ENCODE results near the gene DGKB.

DGKB gene

DNA sequence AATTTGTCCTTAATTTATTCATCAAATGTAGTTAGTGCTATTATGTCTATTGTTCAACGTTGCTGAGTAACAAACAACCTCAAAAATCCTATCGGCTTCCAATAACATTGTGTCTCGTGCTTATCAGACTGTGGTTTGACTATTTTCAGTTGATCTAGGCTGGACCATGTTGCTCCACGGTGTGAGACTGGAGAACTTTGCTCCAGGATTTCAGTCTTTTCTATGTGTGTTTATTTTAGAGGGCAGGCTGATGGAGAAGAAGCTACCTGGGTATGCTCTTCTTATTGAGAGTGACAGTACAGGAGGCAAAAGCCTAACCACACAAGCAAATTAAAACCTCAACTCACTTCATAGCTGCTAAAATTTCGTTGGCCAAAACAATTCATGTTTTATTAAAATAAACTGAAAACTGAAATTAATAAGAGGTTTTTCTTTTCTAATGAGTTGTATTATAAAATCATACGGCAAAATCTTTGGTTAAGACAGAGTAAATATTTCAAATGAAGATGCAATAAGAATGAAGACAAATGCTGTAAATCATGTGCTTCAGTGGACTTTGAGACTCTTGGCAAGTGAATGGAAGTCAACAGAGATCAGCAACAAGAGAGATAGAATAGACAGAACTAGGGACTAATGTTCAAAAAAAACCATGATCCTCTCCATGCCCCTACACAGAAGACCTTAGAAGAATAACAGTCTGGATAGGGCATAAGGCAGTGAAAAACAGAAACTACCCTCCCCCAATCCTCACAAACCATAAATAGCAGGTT, 495.1 kb downstream of the DGKB start:
- H3K36me3 Mint-ChIP-seq (ENCODE audit: insufficient read depth): no peaks in the 10 kb centered on the region
- no peak overlapping the region for H3K4me3 Mint-ChIP-seq
- H3K4me1 Mint-ChIP-seq (ENCODE audit: low read depth in 2 of 2): no peaks in the 10 kb centered on the region
- no peak overlapping the region for H3K27ac Mint-ChIP-seq
- ATAC-seq (replicated peaks) (no peak), DNase-seq (no peak)
- H3K9me3 Mint-ChIP-seq: no peaks in the 10 kb centered on the region
- no peaks in the 10 kb centered on the region for H3K27me3 Mint-ChIP-seq

DNA sequence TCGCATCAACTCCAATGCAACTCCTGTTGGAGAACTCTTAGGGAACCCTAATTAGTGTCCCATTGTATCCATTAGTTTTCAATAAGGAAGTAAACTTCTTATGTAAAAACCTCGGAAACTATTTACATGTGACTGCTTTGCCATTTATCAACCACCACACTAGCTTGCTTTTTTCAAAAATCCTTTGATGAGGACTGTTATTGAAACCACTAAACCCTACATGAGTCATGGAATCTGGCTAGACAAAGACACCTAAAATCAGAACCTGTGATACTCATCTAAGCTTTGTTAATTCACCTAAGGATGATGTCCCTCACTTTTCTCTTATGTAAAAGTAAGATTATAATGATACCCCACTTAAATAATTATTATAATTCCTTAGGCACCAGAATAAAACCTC, 499.0 kb downstream of the DGKB start:
- DNase-seq: no peak
- no peaks in the 10 kb centered on the region for H3K27me3 Mint-ChIP-seq
- H3K4me1 Mint-ChIP-seq (ENCODE audit: low read depth in 2 of 2): no peaks in the 10 kb centered on the region
- H3K4me3 Mint-ChIP-seq: no peak overlapping the region
- H3K36me3 Mint-ChIP-seq (ENCODE audit: insufficient read depth): no peaks in the 10 kb centered on the region
- ATAC-seq (replicated peaks): peak; percentile 21
- no peaks in the 10 kb centered on the region for H3K9me3 Mint-ChIP-seq
- no peak overlapping the region for H3K27ac Mint-ChIP-seq

DNA sequence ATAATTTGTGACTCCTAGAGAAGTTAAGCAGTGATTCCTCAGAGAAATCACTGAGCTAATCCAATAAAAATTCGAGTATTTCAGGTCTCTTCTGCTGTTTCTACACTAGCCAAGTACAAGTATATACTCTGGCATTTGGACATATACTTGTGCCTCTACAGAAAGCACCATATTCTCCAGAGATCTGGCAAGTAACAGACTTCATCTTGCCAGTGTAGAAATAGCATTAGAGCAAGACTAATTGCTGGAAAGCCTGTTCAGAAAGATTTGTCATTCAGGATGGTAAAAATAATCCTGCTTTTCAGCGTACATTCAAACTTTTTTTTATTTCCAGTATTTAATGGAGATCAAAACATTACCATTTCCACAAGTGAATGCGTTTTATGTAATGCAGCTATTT, 502.3 kb downstream of the DGKB start:
- no peaks in the 10 kb centered on the region for H3K9me3 Mint-ChIP-seq
- H3K4me3 Mint-ChIP-seq: no peak overlapping the region
- no peaks in the 10 kb centered on the region for H3K4me1 Mint-ChIP-seq (ENCODE audit: low read depth in 2 of 2)
- DNase-seq: no peak
- peaks cover 3% of the 10 kb centered on the region for H3K36me3 Mint-ChIP-seq (ENCODE audit: insufficient read depth)
- H3K27ac Mint-ChIP-seq: no peak overlapping the region
- no peaks in the 10 kb centered on the region for H3K27me3 Mint-ChIP-seq
- no peak for ATAC-seq (replicated peaks)

DNA sequence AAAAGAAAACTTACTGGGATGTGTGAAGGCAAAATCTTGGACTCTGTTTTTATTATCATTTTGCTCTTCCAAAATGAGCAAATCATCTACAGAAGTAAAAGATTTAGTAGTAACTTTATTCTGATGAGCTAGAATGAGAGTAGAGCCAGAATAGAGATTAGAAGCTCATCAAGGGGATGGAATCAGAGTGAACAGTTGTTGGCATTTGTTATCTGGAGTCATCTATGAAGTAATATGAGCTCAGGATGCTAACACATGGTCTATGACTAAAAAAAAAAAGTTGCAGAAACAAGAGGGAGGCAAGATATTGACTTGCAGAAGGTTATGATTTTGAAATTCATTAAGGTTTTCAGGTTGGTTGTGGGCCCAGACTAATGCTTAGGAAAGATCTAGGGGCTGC, 504.0 kb downstream of the DGKB start:
- DNase-seq (no peak), ATAC-seq (replicated peaks) (no peak)
- no peak overlapping the region for H3K27ac Mint-ChIP-seq
- no peaks in the 10 kb centered on the region for H3K9me3 Mint-ChIP-seq
- no peak overlapping the region for H3K4me3 Mint-ChIP-seq
- H3K4me1 Mint-ChIP-seq (ENCODE audit: low read depth in 2 of 2): no peaks in the 10 kb centered on the region
- peaks cover 3% of the 10 kb centered on the region for H3K36me3 Mint-ChIP-seq (ENCODE audit: insufficient read depth)
- H3K27me3 Mint-ChIP-seq: no peaks in the 10 kb centered on the region

DNA sequence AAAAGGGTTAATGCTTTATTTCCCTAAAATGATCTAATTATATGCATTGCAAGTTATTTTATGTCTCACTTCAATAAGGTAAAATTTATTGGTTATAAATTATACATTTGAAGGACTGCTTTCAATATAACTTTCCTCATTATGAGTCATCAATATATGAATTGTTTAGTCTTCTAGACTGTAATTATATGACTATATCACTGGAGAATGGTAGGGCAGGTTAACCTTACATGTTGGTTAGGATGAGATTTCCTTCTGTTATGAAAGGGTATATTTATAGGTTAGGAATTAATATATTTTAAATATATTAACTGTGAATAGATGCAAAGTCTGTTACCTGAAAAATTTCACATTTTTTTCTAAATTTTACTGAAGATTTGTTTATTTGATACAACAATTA, 506.7 kb downstream of the DGKB start:
- H3K4me3 Mint-ChIP-seq: no peak overlapping the region
- H3K27ac Mint-ChIP-seq: no peak overlapping the region
- no peak for ATAC-seq (replicated peaks)
- no peaks in the 10 kb centered on the region for H3K27me3 Mint-ChIP-seq
- no peaks in the 10 kb centered on the region for H3K9me3 Mint-ChIP-seq
- no peak for DNase-seq
- no peaks in the 10 kb centered on the region for H3K4me1 Mint-ChIP-seq (ENCODE audit: low read depth in 2 of 2)
- H3K36me3 Mint-ChIP-seq (ENCODE audit: insufficient read depth): peaks cover 3% of the 10 kb centered on the region

DNA sequence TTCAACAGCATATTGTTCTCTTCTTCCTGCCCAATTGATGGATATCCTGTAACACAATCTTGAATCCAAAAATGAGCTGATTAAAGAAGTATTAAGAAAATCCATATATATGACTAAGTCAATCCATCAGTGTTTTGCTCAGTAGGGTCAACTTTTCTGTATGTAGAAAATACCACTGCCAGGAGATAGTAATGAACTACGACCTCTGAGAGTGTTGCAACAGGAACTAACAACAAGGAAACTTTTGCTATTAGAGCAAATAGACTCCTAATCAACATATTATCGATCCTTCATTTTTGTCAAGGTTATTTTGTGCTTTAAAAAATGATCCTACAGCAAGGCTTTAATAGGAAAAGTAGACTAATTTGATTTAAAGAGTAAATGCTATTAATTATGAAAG, 507.8 kb downstream of the DGKB start:
- Mint-ChIP-seq H3K36me3 (ENCODE audit: insufficient read depth) (peaks cover 3% of the 10 kb centered on the region), H3K9me3 (no peaks in the 10 kb centered on the region), H3K4me3 (no peak overlapping the region), H3K27ac (no peak overlapping the region), H3K27me3 (no peaks in the 10 kb centered on the region), H3K4me1 (ENCODE audit: low read depth in 2 of 2) (no peaks in the 10 kb centered on the region)
- DNase-seq (no peak), ATAC-seq (replicated peaks) (no peak)

DNA sequence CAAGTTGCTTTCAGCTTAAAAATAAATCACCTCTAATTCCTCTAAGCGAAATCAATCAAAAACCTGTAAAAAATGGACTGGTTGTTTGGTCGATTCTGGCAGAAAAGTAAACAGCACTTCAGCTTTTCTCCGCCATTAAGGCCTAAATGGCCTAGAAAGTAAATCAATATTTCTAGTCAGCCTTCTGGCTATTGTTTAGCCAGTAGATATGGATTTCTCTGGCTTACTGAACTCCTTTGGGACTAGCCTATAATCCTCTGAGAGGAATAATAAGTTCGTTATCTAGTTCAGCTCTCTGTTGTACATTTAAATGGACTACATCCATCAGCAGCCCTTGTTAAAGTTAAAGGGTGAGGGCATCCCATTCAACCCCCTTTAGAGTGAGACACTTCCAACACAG, 513.0 kb downstream of the DGKB start:
- H3K9me3 Mint-ChIP-seq: no peaks in the 10 kb centered on the region
- no peak for DNase-seq

DNA sequence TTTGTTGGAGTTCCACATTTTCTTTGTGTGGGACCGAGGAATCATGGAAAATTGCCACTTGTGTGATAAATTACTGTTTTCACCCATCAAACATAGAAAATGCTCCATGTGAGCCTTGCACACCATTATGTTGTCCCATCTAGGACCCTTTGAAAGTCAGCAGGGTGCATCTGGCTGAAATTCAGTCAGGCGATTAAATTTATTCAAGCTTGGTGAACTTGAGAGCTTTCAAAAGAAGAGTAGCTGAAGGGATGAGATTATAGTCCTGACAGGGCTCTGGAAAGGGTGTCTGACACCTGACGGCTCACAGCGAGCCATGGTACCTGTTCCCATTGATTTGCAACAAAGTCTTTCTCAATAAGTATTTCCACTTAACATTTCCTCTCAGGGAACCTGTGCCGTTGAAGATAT, 513.4 kb downstream of the DGKB start:
- H3K27me3 Mint-ChIP-seq: no peaks in the 10 kb centered on the region
- no peaks in the 10 kb centered on the region for H3K4me1 Mint-ChIP-seq (ENCODE audit: low read depth in 2 of 2)
- no peak for ATAC-seq (replicated peaks)
- DNase-seq: no peak
- no peak overlapping the region for H3K4me3 Mint-ChIP-seq
- no peaks in the 10 kb centered on the region for H3K9me3 Mint-ChIP-seq
- no peaks in the 10 kb centered on the region for H3K36me3 Mint-ChIP-seq (ENCODE audit: insufficient read depth)
- H3K27ac Mint-ChIP-seq: no peak overlapping the region

More for the DNA sequence above, 513.0 kb downstream of the DGKB start:
- Mint-ChIP-seq H3K4me3 (no peak overlapping the region), H3K4me1 (ENCODE audit: low read depth in 2 of 2) (no peaks in the 10 kb centered on the region), H3K27ac (no peak overlapping the region), H3K36me3 (ENCODE audit: insufficient read depth) (no peaks in the 10 kb centered on the region), H3K27me3 (no peaks in the 10 kb centered on the region)
- no peak for ATAC-seq (replicated peaks)

DNA sequence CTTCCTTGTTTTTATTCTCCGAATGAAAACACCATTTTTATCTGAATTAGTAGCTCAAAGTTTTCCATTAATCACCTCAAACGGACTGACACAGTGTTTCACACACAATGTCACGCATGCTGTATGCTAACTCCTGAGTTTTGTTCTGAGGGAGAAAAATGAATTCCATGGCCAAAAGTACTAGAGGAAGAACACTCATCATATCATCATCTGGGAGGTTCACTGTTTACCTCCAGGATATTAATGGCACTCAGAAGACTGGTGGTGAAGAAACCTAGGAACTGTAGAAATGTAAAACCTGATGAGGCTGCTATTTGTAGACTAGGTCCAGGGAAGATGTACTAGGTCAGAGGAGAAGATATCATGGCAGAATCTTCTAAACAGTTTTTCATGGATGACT, 517.5 kb downstream of the DGKB start:
- Mint-ChIP-seq H3K27ac (no peak overlapping the region), H3K27me3 (no peaks in the 10 kb centered on the region), H3K4me1 (ENCODE audit: low read depth in 2 of 2) (peaks cover 0 to 5% of the 10 kb centered on the region in 2 donors), H3K36me3 (ENCODE audit: insufficient read depth) (no peaks in the 10 kb centered on the region), H3K4me3 (no peak overlapping the region), H3K9me3 (no peaks in the 10 kb centered on the region)
- no peak for DNase-seq
- ATAC-seq (replicated peaks): no peak

DNA sequence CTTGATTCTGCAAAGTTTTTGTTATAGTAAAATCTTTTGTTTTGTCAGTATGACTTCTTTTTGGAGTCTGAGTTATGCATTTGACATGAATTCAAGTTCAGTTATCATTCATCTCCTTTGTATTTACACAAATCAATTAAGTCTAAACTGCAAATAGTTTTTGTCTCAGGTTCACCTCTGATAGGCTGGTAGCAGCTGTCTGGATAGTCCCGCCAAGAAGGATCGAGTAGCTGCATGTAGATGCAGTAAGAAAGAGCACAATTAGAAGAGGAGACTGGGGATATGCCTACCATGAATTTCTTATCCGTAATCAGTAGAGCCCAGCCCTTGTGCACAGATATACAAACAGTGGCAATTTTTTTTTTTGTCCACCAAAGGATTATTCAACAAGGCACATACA, 520.6 kb downstream of the DGKB start:
- no peaks in the 10 kb centered on the region for H3K36me3 Mint-ChIP-seq (ENCODE audit: insufficient read depth)
- no peak for ATAC-seq (replicated peaks)
- no peak overlapping the region for H3K27ac Mint-ChIP-seq
- H3K27me3 Mint-ChIP-seq: no peaks in the 10 kb centered on the region
- H3K9me3 Mint-ChIP-seq: no peaks in the 10 kb centered on the region
- no peak for DNase-seq
- peaks cover 0 to 5% of the 10 kb centered on the region in 2 donors for H3K4me1 Mint-ChIP-seq (ENCODE audit: low read depth in 2 of 2)
- no peak overlapping the region for H3K4me3 Mint-ChIP-seq

DNA sequence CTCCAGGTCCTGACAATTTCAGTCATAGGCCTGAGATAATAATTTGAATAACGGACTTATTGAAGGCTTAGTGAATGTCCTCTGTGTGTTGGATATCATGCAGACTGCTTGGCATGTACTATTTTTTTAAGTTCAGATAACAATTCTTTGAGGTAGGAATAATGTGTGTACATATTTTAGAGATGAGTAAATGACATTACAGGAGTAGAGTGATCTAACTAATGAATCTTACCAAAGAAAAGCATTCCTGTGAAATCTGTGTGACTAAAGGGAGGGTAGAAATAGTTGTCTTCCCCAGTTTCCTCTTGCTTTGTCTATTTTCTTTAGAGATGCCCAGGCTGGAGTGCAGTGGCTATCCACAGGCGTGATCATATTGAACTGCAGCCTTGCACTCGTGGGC, 521.2 kb downstream of the DGKB start:
- H3K9me3 Mint-ChIP-seq: no peaks in the 10 kb centered on the region

DNA sequence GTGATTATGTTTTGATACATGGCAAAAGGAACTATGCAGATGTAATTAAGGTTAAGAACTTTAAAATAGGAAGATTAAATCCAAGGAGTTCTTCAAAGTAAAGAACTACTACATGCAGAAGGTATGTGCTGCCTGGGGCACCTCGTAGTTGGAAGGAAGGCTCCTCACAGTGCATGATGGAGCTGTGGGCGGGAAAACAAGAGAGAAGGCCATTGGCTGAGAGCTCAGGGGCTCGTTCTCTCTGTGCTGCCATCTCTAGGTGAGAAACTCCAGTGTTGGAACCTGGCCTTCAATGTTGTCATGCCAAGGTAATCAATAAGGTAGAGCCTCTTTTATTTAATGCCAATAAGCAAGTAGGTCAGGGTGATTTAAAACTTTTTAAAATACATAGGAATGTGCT, 521.7 kb downstream of the DGKB start:
- Mint-ChIP-seq H3K4me3 (no peak overlapping the region), H3K27ac (no peak overlapping the region), H3K27me3 (no peaks in the 10 kb centered on the region), H3K36me3 (ENCODE audit: insufficient read depth) (no peaks in the 10 kb centered on the region), H3K4me1 (ENCODE audit: low read depth in 2 of 2) (peaks cover 0 to 5% of the 10 kb centered on the region in 2 donors), H3K9me3 (no peaks in the 10 kb centered on the region)
- DNase-seq: no peak
- no peak for ATAC-seq (replicated peaks)

More for the DNA sequence above, 521.2 kb downstream of the DGKB start:
- H3K27me3 Mint-ChIP-seq: no peaks in the 10 kb centered on the region
- peaks cover 0 to 5% of the 10 kb centered on the region in 2 donors for H3K4me1 Mint-ChIP-seq (ENCODE audit: low read depth in 2 of 2)
- DNase-seq (no peak), ATAC-seq (replicated peaks) (no peak)
- H3K36me3 Mint-ChIP-seq (ENCODE audit: insufficient read depth): no peaks in the 10 kb centered on the region
- no peak overlapping the region for H3K4me3 Mint-ChIP-seq
- no peak overlapping the region for H3K27ac Mint-ChIP-seq

DNA sequence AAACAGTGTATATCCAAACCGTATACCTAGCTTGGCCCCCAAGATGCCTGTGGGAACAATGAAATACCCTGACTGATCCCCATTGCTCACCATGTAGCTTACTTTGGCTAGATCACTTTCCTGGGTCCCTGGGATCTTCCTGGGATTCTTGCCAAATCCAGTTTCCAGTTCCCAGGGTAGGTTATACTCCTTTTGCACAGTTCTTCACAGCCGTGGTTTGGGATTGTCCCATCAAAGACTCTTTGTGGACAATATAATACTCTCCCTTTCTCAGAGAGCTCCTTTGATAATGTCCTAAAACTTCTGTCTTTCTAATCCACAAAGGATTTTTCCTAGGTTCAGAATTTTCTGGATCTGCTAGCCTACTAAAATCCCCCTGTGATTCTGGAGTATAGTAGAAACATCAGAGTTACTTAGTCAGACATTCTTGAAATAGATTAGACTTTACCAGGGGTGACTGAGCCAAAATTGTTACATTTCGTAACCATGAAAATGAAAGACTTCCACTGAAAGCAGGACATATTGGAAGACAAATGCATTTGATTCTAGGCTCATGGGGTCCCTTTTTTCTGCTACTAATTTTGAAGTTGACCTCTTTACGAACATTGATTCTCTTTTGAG, 524.8 kb downstream of the DGKB start:
- H3K4me1 Mint-ChIP-seq (ENCODE audit: low read depth in 2 of 2): peaks cover 0 to 13% of the 10 kb centered on the region in 2 donors
- no peaks in the 10 kb centered on the region for H3K36me3 Mint-ChIP-seq (ENCODE audit: insufficient read depth)
- H3K27ac Mint-ChIP-seq: no peak overlapping the region
- no peak overlapping the region for H3K4me3 Mint-ChIP-seq
- no peaks in the 10 kb centered on the region for H3K9me3 Mint-ChIP-seq
- no peak for DNase-seq
- peaks cover 0 to 8% of the 10 kb centered on the region in 2 donors for H3K27me3 Mint-ChIP-seq
- ATAC-seq (replicated peaks): no peak

DNA sequence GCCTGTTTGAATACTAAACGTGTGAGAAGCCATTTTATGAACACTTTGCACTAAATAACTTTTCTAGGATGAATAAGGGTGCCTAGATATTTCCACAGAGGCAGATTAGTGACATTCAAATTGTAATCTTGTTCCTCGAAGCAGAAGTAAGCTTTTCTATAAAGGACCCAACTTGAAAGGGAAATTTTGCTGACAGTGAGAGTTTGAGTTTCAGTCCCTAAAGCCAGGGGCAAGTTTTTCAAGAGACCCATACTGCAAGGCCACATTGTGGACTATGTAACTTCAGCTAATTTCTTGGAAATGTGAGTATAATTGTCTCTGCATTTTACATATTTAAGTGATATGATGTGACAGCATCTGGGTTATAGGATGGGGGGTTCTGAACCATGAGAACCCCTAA, 525.8 kb downstream of the DGKB start:
- ATAC-seq (replicated peaks): no peak
- no peaks in the 10 kb centered on the region for H3K36me3 Mint-ChIP-seq (ENCODE audit: insufficient read depth)
- peaks cover 0 to 13% of the 10 kb centered on the region in 2 donors for H3K4me1 Mint-ChIP-seq (ENCODE audit: low read depth in 2 of 2)
- H3K4me3 Mint-ChIP-seq: no peak overlapping the region
- H3K27me3 Mint-ChIP-seq: peaks cover 0 to 8% of the 10 kb centered on the region in 2 donors
- no peaks in the 10 kb centered on the region for H3K9me3 Mint-ChIP-seq
- no peak overlapping the region for H3K27ac Mint-ChIP-seq
- DNase-seq: no peak

Data from effector memory CD8-positive, alpha-beta T cell (primary cell).